Muscle of leg (tissue), 11 donors: ENCODE data around the gene HDAC10. TPM values are rescaled to one million over a fixed set of nuclear protein-coding genes. Genes with fewer than 3 reads are reported as not detected.
A peak's percentile ranks its signal among the peaks of the same experiment; 100 is the strongest.

Experiments
- DNase-seq: peaks from one replicate; pipeline ENCODE4 v3.0.0; 2013
- H3K27ac ChIP-seq: one replicate; pipeline ENCODE4 v1.5.1; 2013; ENCODE audit warnings: mild to moderate bottlenecking, low read length, control low read depth
- H3K27me3 ChIP-seq: one replicate; pipeline ENCODE4 v1.6.1; 2013; ENCODE audit warnings: low read length; ENCODE audit not compliant: control insufficient read depth, insufficient read depth
- H3K36me3 ChIP-seq: one replicate; pipeline ENCODE4 v1.6.1; 2013; ENCODE audit warnings: low read length; ENCODE audit not compliant: control insufficient read depth, insufficient read depth
- H3K4me1 ChIP-seq: one replicate; pipeline ENCODE4 v1.6.1; 2013; ENCODE audit warnings: low read length; ENCODE audit not compliant: control insufficient read depth, insufficient read depth
- H3K4me3 ChIP-seq: one replicate; pipeline ENCODE4 v1.5.1; 2013; ENCODE audit warnings: low read length, control low read depth
- H3K9me3 ChIP-seq: replicated peaks from 2 replicates; pipeline ENCODE4 v1.6.1; 2013; ENCODE audit warnings: low read depth, low read length; ENCODE audit not compliant: control insufficient read depth
- WGBS: methylation state at CpG from one replicate; pipeline ENCODE4 v1.1.5; 2013; ENCODE audit warnings: missing lambda C conversion rate; ENCODE audit not compliant: insufficient coverage; 5-methylcytosine and 5-hydroxymethylcytosine counted together
- polyA plus RNA-seq, 8 donors: library from polyadenylated mRNA; unstranded; fragments of 120-200 nt; gene quantifications; one replicate each; pipeline versions ENCODE4 v1.2.1 to v1.2.3, GENCODE V29; 2013; ENCODE audit warnings: inconsistent platforms in 1 of 8, low replicate concordance in 1 of 8; ENCODE audit not compliant: insufficient read length in 8 of 8, insufficient read depth in 1 of 8
- total RNA-seq: library from RNA; stranded (reverse); fragments of 120-200 nt; gene quantifications from one replicate; pipeline ENCODE4 v1.2.4, GENCODE V29; 2013

HDAC10 gene
- total and polyA plus RNA-seq, 9 donors: 10.8 to 23.7 (median 15.3) TPM

GRCh38 chr22:50260801-50261614 lies 9.9 kb upstream of the HDAC10 start:
- no peaks in the 10 kb centered on the region for H3K9me3 ChIP-seq
- H3K27ac ChIP-seq: peak overlapping the region; percentile 7
- WGBS: under 1% methylated on average over 91 of the region's 92 CpGs
- peaks cover 5% of the 10 kb centered on the region for H3K36me3 ChIP-seq
- H3K4me1 ChIP-seq: peaks cover 50% of the 10 kb centered on the region
- peaks cover 12% of the 10 kb centered on the region for H3K27me3 ChIP-seq
- peak; percentile 72 for DNase-seq
- H3K4me3 ChIP-seq: peak overlapping the region; percentile 46

GRCh38 chr22:50260434-50260800 lies 9.4 kb upstream of the HDAC10 start:
- no CpG with 5 or more reads among the region's 11 CpGs for WGBS
- H3K4me1 ChIP-seq: peaks cover 50% of the 10 kb centered on the region
- peaks cover 5% of the 10 kb centered on the region for H3K36me3 ChIP-seq
- no peaks in the 10 kb centered on the region for H3K9me3 ChIP-seq
- H3K27me3 ChIP-seq: peaks cover 10% of the 10 kb centered on the region
- DNase-seq: no peak
- peak overlapping the region; percentile 46 for H3K4me3 ChIP-seq
- peak overlapping the region; percentile 7 for H3K27ac ChIP-seq

GRCh38 chr22:50259302-50259701 lies 8.2 kb upstream of the HDAC10 start:
- Histone ChIP-seq H3K36me3 (peaks cover 5% of the 10 kb centered on the region), H3K27ac (no peak overlapping the region), H3K4me1 (peaks cover 50% of the 10 kb centered on the region), H3K9me3 (no peaks in the 10 kb centered on the region), H3K4me3 (no peak overlapping the region), H3K27me3 (peaks cover 10% of the 10 kb centered on the region)
- DNase-seq: no peak
- 78% methylated on average over 13 of the region's 15 CpGs for WGBS

- Histone ChIP-seq H3K4me3 (no peak overlapping the region), H3K36me3 (peaks cover 8% of the 10 kb centered on the region), H3K27ac (peak overlapping the region; percentile 20), H3K4me1 (peaks cover 50% of the 10 kb centered on the region), H3K9me3 (no peaks in the 10 kb centered on the region), H3K27me3 (peaks cover 10% of the 10 kb centered on the region)
- no peak for DNase-seq
- 60% methylated on average over 17 of the region's 24 CpGs for WGBS
Measured at GRCh38 chr22:50258361-50259292, 7.6 kb upstream of the HDAC10 start.

GRCh38 chr22:50257451-50258360 lies 6.6 kb upstream of the HDAC10 start:
- H3K4me1 ChIP-seq: peaks cover 43% of the 10 kb centered on the region
- 61% methylated on average over 27 of the region's 31 CpGs for WGBS
- no peaks in the 10 kb centered on the region for H3K9me3 ChIP-seq
- peaks cover 8% of the 10 kb centered on the region for H3K36me3 ChIP-seq
- H3K27ac ChIP-seq: peak overlapping the region; percentile 20
- peaks cover 7% of the 10 kb centered on the region for H3K27me3 ChIP-seq
- DNase-seq: no peak
- no peak overlapping the region for H3K4me3 ChIP-seq

- Histone ChIP-seq H3K36me3 (peaks cover 8% of the 10 kb centered on the region), H3K4me1 (peaks cover 36% of the 10 kb centered on the region), H3K27me3 (peaks cover under 1% of the 10 kb centered on the region), H3K4me3 (no peak overlapping the region), H3K9me3 (no peaks in the 10 kb centered on the region), H3K27ac (no peak overlapping the region)
- 75% methylated on average over 16 of the region's 16 CpGs for WGBS
- DNase-seq: no peak
Measured at GRCh38 chr22:50257041-50257440, 6.0 kb upstream of the HDAC10 start.

- WGBS: 82% methylated on average over 8 of the region's 12 CpGs
- Histone ChIP-seq H3K4me1 (peaks cover 39% of the 10 kb centered on the region), H3K27me3 (no peaks in the 10 kb centered on the region), H3K36me3 (peaks cover 8% of the 10 kb centered on the region), H3K4me3 (no peak overlapping the region), H3K27ac (no peak overlapping the region), H3K9me3 (no peaks in the 10 kb centered on the region)
- DNase-seq: no peak
Measured at GRCh38 chr22:50256258-50256862, 5.3 kb upstream of the HDAC10 start.

- Histone ChIP-seq H3K4me3 (no peak overlapping the region), H3K27ac (no peak overlapping the region), H3K9me3 (no peaks in the 10 kb centered on the region), H3K4me1 (peaks cover 39% of the 10 kb centered on the region), H3K27me3 (no peaks in the 10 kb centered on the region), H3K36me3 (peaks cover 8% of the 10 kb centered on the region)
- 91% methylated on average over 14 of the region's 17 CpGs for WGBS
- no peak for DNase-seq
Measured at GRCh38 chr22:50255607-50256006, 4.5 kb upstream of the HDAC10 start.

- Histone ChIP-seq H3K36me3 (peaks cover 8% of the 10 kb centered on the region), H3K9me3 (no peaks in the 10 kb centered on the region), H3K4me1 (peaks cover 39% of the 10 kb centered on the region), H3K27ac (no peak overlapping the region), H3K27me3 (no peaks in the 10 kb centered on the region), H3K4me3 (no peak overlapping the region)
- DNase-seq: no peak
- 92% methylated on average over 15 of the region's 19 CpGs for WGBS
Measured at GRCh38 chr22:50255099-50255498, 4.0 kb upstream of the HDAC10 start.
